GM23338 (cell line): ENCODE measurements around the gene CEACAM3. TPM values are rescaled to one million over a fixed set of nuclear protein-coding genes. Genes with fewer than 3 reads are reported as not detected.

ENCODE experiments used
- ATAC-seq: fragments of 200-7000 bp; cut with Tn5 transposase; 3 replicates; pipeline ENCODE4 v1.9.1; 2020
- DNase-seq: peaks from one replicate; pipeline ENCODE4 v3.0.0-alpha.2; 2015; ENCODE audit warnings: low spot score
- H2AFZ ChIP-seq: fragments of 200-600 bp; sonication (generic); 2 replicates; pipeline ENCODE4 v1.8.0; 2016; ENCODE audit warnings: antibody characterized with exemption, mild to moderate bottlenecking, moderate library complexity
- H3F3A ChIP-seq: fragments of 200-600 bp; sonication (generic); replicated peaks from 2 replicates; pipeline ENCODE4 v1.8.0; 2017; ENCODE audit warnings: antibody characterized with exemption, mixed run types, low read depth
- H3K27ac ChIP-seq: fragments of 200-600 bp; sonication (generic); 2 replicates; pipeline ENCODE4 v1.6.1; 2016; ENCODE audit warnings: low read depth
- H3K27me3 ChIP-seq: fragments of 200-600 bp; sonication (generic); 2 replicates; pipeline ENCODE4 v1.8.0; 2016; ENCODE audit warnings: mild to moderate bottlenecking, mixed run types, moderate library complexity; ENCODE audit not compliant: insufficient read depth
- H3K36me3 ChIP-seq: fragments of 200-600 bp; sonication (generic); 2 replicates; pipeline ENCODE4 v1.8.0; 2016; ENCODE audit warnings: mild to moderate bottlenecking; ENCODE audit not compliant: insufficient read depth
- H3K4me1 ChIP-seq: fragments of 200-600 bp; sonication (generic); 2 replicates; pipeline ENCODE4 v1.8.0; 2016; ENCODE audit warnings: mild to moderate bottlenecking, moderate library complexity; ENCODE audit not compliant: insufficient read depth
- H3K4me2 ChIP-seq: fragments of 200-600 bp; sonication (generic); 2 replicates; pipeline ENCODE4 v1.7.1; 2017; ENCODE audit warnings: mixed run types
- H3K4me3 ChIP-seq: fragments of 200-600 bp; sonication (generic); 2 replicates; pipeline ENCODE4 v1.6.1; 2016; ENCODE audit warnings: mixed run types
- H3K79me2 ChIP-seq: fragments of 200-600 bp; sonication (generic); replicated peaks from 2 replicates; pipeline ENCODE4 v1.8.0; 2017; ENCODE audit warnings: mild to moderate bottlenecking; ENCODE audit not compliant: insufficient read depth
- H3K9me2 ChIP-seq: fragments of 200-600 bp; sonication (generic); 2 replicates; pipeline ENCODE4 v1.8.0; 2017; ENCODE audit not compliant: insufficient read depth
- H4K20me1 ChIP-seq: fragments of 200-600 bp; sonication (generic); replicated peaks from 2 replicates; pipeline ENCODE4 v1.8.0; 2017; ENCODE audit warnings: mild to moderate bottlenecking; ENCODE audit not compliant: insufficient read depth
- H3K27ac Mint-ChIP-seq: 2 replicates; pipeline ENCODE4 v1.8.0; 2020; ENCODE audit warnings: inconsistent platforms, mild to moderate bottlenecking, moderate library complexity, mixed read lengths
- H3K27me3 Mint-ChIP-seq: 3 replicates; pipeline ENCODE4 v1.8.0; 2022; ENCODE audit warnings: low read depth, mild to moderate bottlenecking, moderate library complexity, mixed read lengths, inconsistent platforms; ENCODE audit not compliant: insufficient read depth, poor library complexity
- H3K36me3 Mint-ChIP-seq: 3 replicates; pipeline ENCODE4 v1.8.0; 2021; ENCODE audit warnings: low read depth, mild to moderate bottlenecking, inconsistent platforms, moderate library complexity, mixed read lengths
- H3K4me1 Mint-ChIP-seq: 3 replicates; pipeline ENCODE4 v1.8.0; 2020; ENCODE audit warnings: mild to moderate bottlenecking, inconsistent platforms, mixed read lengths
- H3K4me3 Mint-ChIP-seq: 3 replicates; pipeline ENCODE4 v1.8.0; 2021; ENCODE audit warnings: moderate library complexity, mild to moderate bottlenecking, inconsistent platforms, mixed read lengths
- H3K9me3 Mint-ChIP-seq: 3 replicates; pipeline ENCODE4 v1.8.0; 2020; ENCODE audit warnings: moderate library complexity, mild to moderate bottlenecking, inconsistent platforms, mixed read lengths
- CTCF ChIP-seq, 2 experiments: fragments of 200-600 bp in 1 of 2; sonication (generic) in 1 of 2; conservative IDR thresholded peaks; 2 replicates each; pipeline versions ENCODE4 v1.5.1 to v1.6.1; 2016 to 2017; ENCODE audit warnings: antibody characterized with exemption in 2 of 2, low read depth in 2 of 2, mild to moderate bottlenecking in 2 of 2, moderate library complexity in 1 of 2
- ETS1 ChIP-seq: IDR thresholded peaks from 2 replicates; pipeline ENCODE4 v1.6.1; 2016; ENCODE audit warnings: antibody characterized with exemption
- EZH2phosphoT487 ChIP-seq: fragments of 200-600 bp; sonication (generic); IDR thresholded peaks from one replicate; pipeline ENCODE4 v1.8.1; 2018; ENCODE audit warnings: antibody characterized with exemption; ENCODE audit not compliant: unreplicated experiment
- ZNF114 ChIP-seq: fragments of 250-450 bp; sonication (Bioruptor Pico); IDR thresholded peaks from 2 replicates; pipeline ENCODE4 v1.5.0; 2020; ENCODE audit warnings: mild to moderate bottlenecking, moderate library complexity
- ZNF462 ChIP-seq: fragments of 250-450 bp; sonication (Bioruptor Pico); IDR thresholded peaks from 2 replicates; pipeline ENCODE4 v1.5.0; 2020; ENCODE audit warnings: mild to moderate bottlenecking, moderate library complexity
- polyA plus RNA-seq: library from polyadenylated mRNA; unstranded; fragments of >200 nt; fragmentation: Nextera tagmentation; extraction: Ambion mirVana; gene quantifications from 2 replicates; pipeline ENCODE4 v1.2.1, GENCODE V29; 2016
- total RNA-seq: library from RNA; depleted of rRNA; stranded (reverse); fragments of >200 nt; shearing (Covaris generic); gene quantifications from 2 replicates; pipeline ENCODE4 v1.2.3, GENCODE V29; 2014

CEACAM3 gene
- total and polyA plus RNA-seq, 2 experiments from 2014 or later, result not detected

GRCh38 chr19:41815301-41815700 is 18.9 kb downstream of the CEACAM3 start (continued):
- no peak for TF ChIP-seq CTCF (conservative IDR thresholded peaks at IDR 0.05; ENCODE audit: low read depth in 2 of 2)
- TF ChIP-seq EZH2phosphoT487, result no peak
- no peak for TF ChIP-seq ZNF462
- no peak for TF ChIP-seq ZNF114 (CRISPR knock-in tag)

GRCh38 chr19:41816761-41817160 is 20.4 kb downstream of the CEACAM3 start:
- Histone ChIP-seq H3K27ac (no peak overlapping the region), H4K20me1 (no peaks in the 10 kb centered on the region), H2AFZ (no peak overlapping the region), H3F3A (no peaks in the 10 kb centered on the region), H3K27me3 (no peaks in the 10 kb centered on the region), H3K4me2 (no peak overlapping the region), H3K4me1 (no peaks in the 10 kb centered on the region), H3K79me2 (no peaks in the 10 kb centered on the region), H3K9me2 (no peaks in the 10 kb centered on the region), H3K36me3 (no peaks in the 10 kb centered on the region), H3K4me3 (no peak overlapping the region)
- Mint-ChIP-seq H3K4me1 (no peaks in the 10 kb centered on the region), H3K9me3 (no peaks in the 10 kb centered on the region), H3K36me3 (no peaks in the 10 kb centered on the region), H3K27ac (no peak overlapping the region), H3K4me3 (no peak overlapping the region), H3K27me3 (peaks cover 9% of the 10 kb centered on the region)
- DNase-seq (no peak), ATAC-seq (no peak)
- TF ChIP-seq EZH2phosphoT487, result no peak
- no peak for TF ChIP-seq ETS1
